ENCODE results near the gene CCDC15.
"Not testable (repeated sequence)": the region's sequence is repeated elsewhere in the genome, so short reads cannot be mapped to it uniquely, and the experiment has no call there.

CCDC15 gene

GRCh38 chr11:125083312-125084056, 129.5 kb downstream of the CCDC15 start:
- no peak for DNase-seq

- DNase-seq = no peak
Measured at GRCh38 chr11:125084057-125084416, 130.0 kb downstream of the CCDC15 start.

GRCh38 chr11:125084761-125085231, 130.8 kb downstream of the CCDC15 start:
- no peak for DNase-seq

GRCh38 chr11:125085301-125086081, 131.5 kb downstream of the CCDC15 start:
- no peak for DNase-seq

GRCh38 chr11:125086633-125087296, 132.8 kb downstream of the CCDC15 start:
- no peak for DNase-seq

GRCh38 chr11:125088123-125088522, 134.1 kb downstream of the CCDC15 start:
- DNase-seq = no peak

GRCh38 chr11:125088576-125089455, 134.8 kb downstream of the CCDC15 start:
- DNase-seq = no peak

- not testable (repeated sequence) for DNase-seq
Measured at GRCh38 chr11:125089481-125089880, 135.5 kb downstream of the CCDC15 start.

- DNase-seq = not testable (repeated sequence)
Measured at GRCh38 chr11:125090151-125090550, 136.1 kb downstream of the CCDC15 start.

- DNase-seq = no peak
Measured at GRCh38 chr11:125090816-125091215, 136.8 kb downstream of the CCDC15 start.

Data from CD4-positive, alpha-beta T cell treated with Interleukin-6 for 4 hours (primary cell).